Colonic mucosa (tissue), 4 donors: Measurements from ENCODE around the gene WDR7. TPM values are rescaled to one million over a fixed set of nuclear protein-coding genes. Genes with fewer than 3 reads are reported as not detected.

ENCODE experiments used
- DNase-seq: peaks from one replicate; pipeline ENCODE4 v3.0.0-alpha.2; 2020
- H3K27ac ChIP-seq: fragments of 200-600 bp; one replicate; pipeline ENCODE4 v1.8.0; 2021
- H3K27me3 ChIP-seq: fragments of 200-600 bp; one replicate; pipeline ENCODE4 v1.8.0; 2021
- H3K36me3 ChIP-seq: fragments of 200-600 bp; one replicate; pipeline ENCODE4 v1.8.0; 2021
- H3K4me1 ChIP-seq: fragments of 200-600 bp; one replicate; pipeline ENCODE4 v1.8.0; 2021; ENCODE audit warnings: mild to moderate bottlenecking
- H3K4me3 ChIP-seq: fragments of 200-600 bp; one replicate; pipeline ENCODE4 v1.8.0; 2021
- H3K9ac ChIP-seq, 2 donors: one replicate each; pipeline ENCODE4 v1.7.0; 2013; ENCODE audit warnings: control low read depth in 2 of 2, low read depth in 2 of 2, low read length in 2 of 2
- H3K9me3 ChIP-seq: fragments of 200-600 bp; one replicate; pipeline ENCODE4 v1.8.0; 2021
- intact Hi-C: fragments of 100-400 bp; cut with DNase I; formaldehyde crosslinking; loops from one replicate; pipeline ENCODE4 v1.14.1; 2022
- total RNA-seq, 2 donors: library from RNA; stranded (reverse); fragmentation: NEBNext Ultra II Directional in 1 of 2; extraction: Animal tissue kit (Norgen Biotek cat#: 25700) in 1 of 2; gene quantifications; one replicate each; pipeline ENCODE4 v1.2.1, GENCODE V29; 2021
- TF ChIP-seq, protein P1 (sequence below): fragments of 200-600 bp; IDR thresholded peaks from one replicate; pipeline ENCODE4 v1.8.0; 2022; ENCODE audit warnings: antibody characterized with exemption, mild to moderate bottlenecking
- donor health status: healthy.
- donor health status: DM: no; HTN: no; CAD: no.
- donor health status: DM: no; HTN: no; CAD: no.

WDR7 gene
- total RNA-seq, 2 donors from 2014 or later: 16.8 to 21.2 TPM

DNA sequence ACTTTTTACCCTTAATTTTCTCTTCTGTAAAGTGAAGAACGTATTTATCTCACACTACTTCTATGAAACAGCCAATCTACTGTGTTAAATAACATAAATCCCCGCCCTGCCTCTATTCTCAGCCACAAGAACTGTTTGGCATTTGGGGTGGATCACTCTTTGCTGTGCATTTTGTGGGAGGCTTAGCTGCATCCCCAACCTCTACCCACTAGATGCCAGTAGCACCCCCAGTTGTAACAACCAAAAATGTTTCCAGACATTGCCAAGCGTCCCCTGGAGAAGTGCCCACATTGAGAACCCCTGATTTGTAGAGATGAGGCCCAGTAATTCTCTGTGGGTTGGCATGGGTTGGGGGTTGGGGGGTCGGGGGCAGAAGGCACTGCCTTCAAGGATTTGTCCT lies 401.0 kb downstream of the WDR7 start:
- Histone ChIP-seq H3K4me3 (no peak overlapping the region), H3K27ac (peak overlapping the region; percentile 64), H3K27me3 (no peaks in the 10 kb centered on the region), H3K36me3 (no peaks in the 10 kb centered on the region), H3K4me1 (peaks cover 3% of the 10 kb centered on the region), H3K9me3 (no peaks in the 10 kb centered on the region), H3K9ac (peak overlapping the region in 1 of 2 donors; percentile 29)
- intact Hi-C loops: no loop called here
- no peak for DNase-seq
- TF ChIP-seq, protein P1, sequence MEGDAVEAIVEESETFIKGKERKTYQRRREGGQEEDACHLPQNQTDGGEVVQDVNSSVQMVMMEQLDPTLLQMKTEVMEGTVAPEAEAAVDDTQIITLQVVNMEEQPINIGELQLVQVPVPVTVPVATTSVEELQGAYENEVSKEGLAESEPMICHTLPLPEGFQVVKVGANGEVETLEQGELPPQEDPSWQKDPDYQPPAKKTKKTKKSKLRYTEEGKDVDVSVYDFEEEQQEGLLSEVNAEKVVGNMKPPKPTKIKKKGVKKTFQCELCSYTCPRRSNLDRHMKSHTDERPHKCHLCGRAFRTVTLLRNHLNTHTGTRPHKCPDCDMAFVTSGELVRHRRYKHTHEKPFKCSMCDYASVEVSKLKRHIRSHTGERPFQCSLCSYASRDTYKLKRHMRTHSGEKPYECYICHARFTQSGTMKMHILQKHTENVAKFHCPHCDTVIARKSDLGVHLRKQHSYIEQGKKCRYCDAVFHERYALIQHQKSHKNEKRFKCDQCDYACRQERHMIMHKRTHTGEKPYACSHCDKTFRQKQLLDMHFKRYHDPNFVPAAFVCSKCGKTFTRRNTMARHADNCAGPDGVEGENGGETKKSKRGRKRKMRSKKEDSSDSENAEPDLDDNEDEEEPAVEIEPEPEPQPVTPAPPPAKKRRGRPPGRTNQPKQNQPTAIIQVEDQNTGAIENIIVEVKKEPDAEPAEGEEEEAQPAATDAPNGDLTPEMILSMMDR: no peak

DNA sequence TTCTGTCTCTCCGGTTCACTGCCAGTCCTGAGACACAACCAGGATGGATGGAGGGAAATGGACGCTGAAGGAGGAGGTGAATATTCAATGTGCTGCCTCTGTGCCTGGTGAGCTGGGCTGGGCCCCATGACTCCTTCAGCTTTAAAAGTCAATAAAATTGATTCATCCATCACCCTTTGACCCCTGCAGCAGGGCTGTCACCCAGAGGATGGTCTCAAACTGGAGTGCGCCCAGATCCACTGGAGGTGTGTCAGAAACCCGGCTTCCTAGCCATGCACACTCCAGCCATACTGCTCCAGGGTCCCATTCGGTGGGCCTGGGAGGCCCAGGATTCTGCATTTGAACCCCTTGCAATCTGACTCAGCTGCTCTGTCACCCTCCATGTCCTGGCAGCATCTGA lies 401.6 kb downstream of the WDR7 start:
- Histone ChIP-seq H3K9ac (no peak overlapping the region), H3K4me1 (peaks cover 3% of the 10 kb centered on the region), H3K9me3 (no peaks in the 10 kb centered on the region), H3K36me3 (no peaks in the 10 kb centered on the region), H3K27me3 (no peaks in the 10 kb centered on the region), H3K27ac (no peak overlapping the region), H3K4me3 (no peak overlapping the region)
- peak; percentile 24 for DNase-seq
- TF ChIP-seq, protein P1: no peak
- intact Hi-C loops: no loop called here

DNA sequence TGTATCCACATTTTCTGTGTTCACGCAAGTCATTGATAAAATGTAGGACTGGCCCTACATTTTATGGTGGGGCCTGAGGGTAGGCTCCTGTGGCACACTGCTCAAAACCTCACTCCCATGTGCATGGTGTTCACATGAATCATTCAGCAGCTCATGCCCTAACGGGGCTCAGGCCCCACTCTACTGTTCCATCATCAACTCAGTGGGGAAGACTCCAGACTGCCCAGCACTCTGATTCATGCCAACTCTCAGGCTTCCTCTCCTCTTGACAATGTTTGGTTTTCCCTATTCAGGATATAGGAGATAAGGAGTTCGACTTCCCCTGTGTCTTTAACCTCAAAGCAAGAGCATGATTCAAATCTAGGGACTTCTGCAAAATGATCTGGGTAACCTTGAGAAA lies 403.7 kb downstream of the WDR7 start:
- H3K4me3 ChIP-seq: no peak overlapping the region
- H3K27me3 ChIP-seq: no peaks in the 10 kb centered on the region
- no peaks in the 10 kb centered on the region for H3K36me3 ChIP-seq
- no peaks in the 10 kb centered on the region for H3K9me3 ChIP-seq
- DNase-seq: no peak
- TF ChIP-seq, protein P1: no peak
- H3K9ac ChIP-seq: no peak overlapping the region
- peaks cover 3% of the 10 kb centered on the region for H3K4me1 ChIP-seq
- H3K27ac ChIP-seq: no peak overlapping the region
- intact Hi-C loops: no loop called here

DNA sequence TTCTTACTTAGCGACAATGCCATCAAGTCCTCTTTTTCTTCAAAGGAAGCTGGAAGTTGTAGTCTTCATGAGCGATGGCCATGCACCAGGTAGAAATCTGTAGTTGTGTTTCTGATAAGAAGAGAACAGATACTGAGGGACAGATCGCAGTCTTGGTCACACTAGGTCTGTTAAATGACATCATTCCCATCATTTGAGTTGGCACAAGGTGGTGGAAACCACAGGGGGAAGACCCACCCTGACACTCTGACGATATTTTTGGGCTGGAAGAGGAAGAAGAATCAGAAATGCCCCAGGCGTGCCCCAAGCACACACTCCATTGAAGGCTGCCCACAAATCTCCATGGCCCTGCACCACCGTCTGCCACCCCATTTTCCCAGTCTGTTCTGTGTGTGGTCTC lies 406.7 kb downstream of the WDR7 start:
- intact Hi-C loops: no loop called here
- no peaks in the 10 kb centered on the region for H3K36me3 ChIP-seq
- H3K4me3 ChIP-seq: no peak overlapping the region
- no peaks in the 10 kb centered on the region for H3K9me3 ChIP-seq
- H3K4me1 ChIP-seq: no peaks in the 10 kb centered on the region
- TF ChIP-seq, protein P1: no peak
- no peak overlapping the region for H3K9ac ChIP-seq
- H3K27me3 ChIP-seq: no peaks in the 10 kb centered on the region
- DNase-seq: no peak
- no peak overlapping the region for H3K27ac ChIP-seq

DNA sequence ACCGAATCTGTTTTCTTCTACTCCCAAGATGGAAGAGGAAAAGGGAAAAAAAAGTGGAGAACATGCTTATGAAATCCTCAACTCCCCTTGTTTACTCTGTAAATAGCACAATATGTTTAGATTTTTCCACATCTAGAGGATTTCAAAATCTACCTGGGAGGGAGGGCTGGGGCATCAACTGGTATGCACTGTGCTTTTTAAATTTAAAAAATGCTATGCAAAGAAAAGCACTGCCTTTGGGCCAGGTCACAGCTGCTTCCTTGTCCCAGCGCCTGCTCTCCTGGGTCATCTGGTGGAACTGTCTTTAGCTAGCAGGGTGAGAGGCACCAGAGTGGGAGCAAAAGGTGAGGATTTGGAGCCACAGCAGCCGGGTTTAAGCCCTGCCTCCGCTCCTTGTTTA lies 407.6 kb downstream of the WDR7 start:
- no peak overlapping the region for H3K27ac ChIP-seq
- no peaks in the 10 kb centered on the region for H3K36me3 ChIP-seq
- H3K27me3 ChIP-seq: no peaks in the 10 kb centered on the region
- intact Hi-C loops: no loop called here
- H3K9me3 ChIP-seq: no peaks in the 10 kb centered on the region
- H3K4me1 ChIP-seq: no peaks in the 10 kb centered on the region
- no peak overlapping the region for H3K9ac ChIP-seq
- no peak for DNase-seq
- TF ChIP-seq, protein P1: no peak
- no peak overlapping the region for H3K4me3 ChIP-seq

DNA sequence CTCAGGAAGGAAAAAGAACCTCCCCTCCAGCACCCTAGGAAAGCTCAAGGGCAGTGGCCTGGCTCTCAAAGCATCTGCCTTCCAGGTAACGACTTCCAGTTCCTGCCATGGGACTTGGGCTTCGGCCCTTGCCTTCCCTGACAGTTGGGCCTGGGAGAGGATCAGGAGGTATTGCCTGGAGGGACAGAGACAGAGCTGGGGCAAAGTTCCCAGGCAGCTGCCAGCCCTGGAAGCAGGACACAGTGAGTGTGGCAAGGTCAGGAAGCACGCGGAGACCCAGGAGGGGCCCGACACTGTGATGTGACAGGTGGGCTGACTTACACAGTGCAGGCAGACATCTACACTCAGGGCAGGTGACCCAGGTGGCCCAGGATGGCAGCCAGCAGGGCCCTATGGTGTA lies 408.2 kb downstream of the WDR7 start:
- Histone ChIP-seq H3K27ac (no peak overlapping the region), H3K4me3 (no peak overlapping the region), H3K9me3 (no peaks in the 10 kb centered on the region), H3K27me3 (no peaks in the 10 kb centered on the region), H3K4me1 (no peaks in the 10 kb centered on the region), H3K9ac (no peak overlapping the region), H3K36me3 (no peaks in the 10 kb centered on the region)
- no peak for DNase-seq
- TF ChIP-seq, protein P1: no peak
- intact Hi-C loops: no loop called here
